GM23338 (cell line): ENCODE data around the gene LIN54. TPM values are rescaled to one million over a fixed set of nuclear protein-coding genes. Genes with fewer than 3 reads are reported as not detected.

Experiments used
- ATAC-seq: fragments of 200-7000 bp; cut with Tn5 transposase; 3 replicates; pipeline ENCODE4 v1.9.1; 2020
- DNase-seq: peaks from one replicate; pipeline ENCODE4 v3.0.0-alpha.2; 2015; ENCODE audit warnings: low spot score
- H2AFZ ChIP-seq: fragments of 200-600 bp; sonication (generic); 2 replicates; pipeline ENCODE4 v1.8.0; 2016; ENCODE audit warnings: antibody characterized with exemption, mild to moderate bottlenecking, moderate library complexity
- H3F3A ChIP-seq: fragments of 200-600 bp; sonication (generic); replicated peaks from 2 replicates; pipeline ENCODE4 v1.8.0; 2017; ENCODE audit warnings: antibody characterized with exemption, mixed run types, low read depth
- H3K27ac ChIP-seq: fragments of 200-600 bp; sonication (generic); 2 replicates; pipeline ENCODE4 v1.6.1; 2016; ENCODE audit warnings: low read depth
- H3K27me3 ChIP-seq: fragments of 200-600 bp; sonication (generic); 2 replicates; pipeline ENCODE4 v1.8.0; 2016; ENCODE audit warnings: mild to moderate bottlenecking, mixed run types, moderate library complexity; ENCODE audit not compliant: insufficient read depth
- H3K36me3 ChIP-seq: fragments of 200-600 bp; sonication (generic); 2 replicates; pipeline ENCODE4 v1.8.0; 2016; ENCODE audit warnings: mild to moderate bottlenecking; ENCODE audit not compliant: insufficient read depth
- H3K4me1 ChIP-seq: fragments of 200-600 bp; sonication (generic); 2 replicates; pipeline ENCODE4 v1.8.0; 2016; ENCODE audit warnings: mild to moderate bottlenecking, moderate library complexity; ENCODE audit not compliant: insufficient read depth
- H3K4me2 ChIP-seq: fragments of 200-600 bp; sonication (generic); 2 replicates; pipeline ENCODE4 v1.7.1; 2017; ENCODE audit warnings: mixed run types
- H3K4me3 ChIP-seq: fragments of 200-600 bp; sonication (generic); 2 replicates; pipeline ENCODE4 v1.6.1; 2016; ENCODE audit warnings: mixed run types
- H3K79me2 ChIP-seq: fragments of 200-600 bp; sonication (generic); replicated peaks from 2 replicates; pipeline ENCODE4 v1.8.0; 2017; ENCODE audit warnings: mild to moderate bottlenecking; ENCODE audit not compliant: insufficient read depth
- H3K9me2 ChIP-seq: fragments of 200-600 bp; sonication (generic); 2 replicates; pipeline ENCODE4 v1.8.0; 2017; ENCODE audit not compliant: insufficient read depth
- H4K20me1 ChIP-seq: fragments of 200-600 bp; sonication (generic); replicated peaks from 2 replicates; pipeline ENCODE4 v1.8.0; 2017; ENCODE audit warnings: mild to moderate bottlenecking; ENCODE audit not compliant: insufficient read depth
- H3K27ac Mint-ChIP-seq: 2 replicates; pipeline ENCODE4 v1.8.0; 2020; ENCODE audit warnings: inconsistent platforms, mild to moderate bottlenecking, moderate library complexity, mixed read lengths
- H3K27me3 Mint-ChIP-seq: 3 replicates; pipeline ENCODE4 v1.8.0; 2022; ENCODE audit warnings: low read depth, mild to moderate bottlenecking, moderate library complexity, mixed read lengths, inconsistent platforms; ENCODE audit not compliant: insufficient read depth, poor library complexity
- H3K36me3 Mint-ChIP-seq: 3 replicates; pipeline ENCODE4 v1.8.0; 2021; ENCODE audit warnings: low read depth, mild to moderate bottlenecking, inconsistent platforms, moderate library complexity, mixed read lengths
- H3K4me1 Mint-ChIP-seq: 3 replicates; pipeline ENCODE4 v1.8.0; 2020; ENCODE audit warnings: mild to moderate bottlenecking, inconsistent platforms, mixed read lengths
- H3K4me3 Mint-ChIP-seq: 3 replicates; pipeline ENCODE4 v1.8.0; 2021; ENCODE audit warnings: moderate library complexity, mild to moderate bottlenecking, inconsistent platforms, mixed read lengths
- H3K9me3 Mint-ChIP-seq: 3 replicates; pipeline ENCODE4 v1.8.0; 2020; ENCODE audit warnings: moderate library complexity, mild to moderate bottlenecking, inconsistent platforms, mixed read lengths
- CREB1 ChIP-seq: fragments of 250-450 bp; sonication (Bioruptor Pico); IDR thresholded peaks from 2 replicates; pipeline ENCODE4 v1.5.0; 2020; ENCODE audit warnings: low read depth, mild to moderate bottlenecking, moderate library complexity
- EZH2 ChIP-seq: fragments of 200-600 bp; sonication (generic); IDR thresholded peaks from one replicate; pipeline ENCODE4 v1.8.0; 2017; ENCODE audit warnings: antibody characterized with exemption, mild to moderate bottlenecking, low read depth; ENCODE audit not compliant: unreplicated experiment
- EZH2phosphoT487 ChIP-seq: fragments of 200-600 bp; sonication (generic); IDR thresholded peaks from one replicate; pipeline ENCODE4 v1.8.1; 2018; ENCODE audit warnings: antibody characterized with exemption; ENCODE audit not compliant: unreplicated experiment
- JUNB ChIP-seq: IDR thresholded peaks from one replicate; pipeline ENCODE4 v1.6.1; 2016; ENCODE audit warnings: antibody characterized with exemption; ENCODE audit not compliant: unreplicated experiment
- NANOG ChIP-seq: IDR thresholded peaks from 2 replicates; pipeline ENCODE4 v1.6.1; 2016; ENCODE audit warnings: antibody characterized with exemption, borderline replicate concordance
- STAT1 ChIP-seq: IDR thresholded peaks from one replicate; pipeline ENCODE4 v1.6.1; 2016; ENCODE audit warnings: antibody characterized with exemption; ENCODE audit not compliant: unreplicated experiment
- ZNF114 ChIP-seq: fragments of 250-450 bp; sonication (Bioruptor Pico); IDR thresholded peaks from 2 replicates; pipeline ENCODE4 v1.5.0; 2020; ENCODE audit warnings: mild to moderate bottlenecking, moderate library complexity
- ZNF331 ChIP-seq: fragments of 250-450 bp; sonication (Bioruptor Pico); IDR thresholded peaks from 2 replicates; pipeline ENCODE4 v1.5.0; 2020; ENCODE audit warnings: low read depth, mild to moderate bottlenecking, moderate library complexity
- ZNF462 ChIP-seq: fragments of 250-450 bp; sonication (Bioruptor Pico); IDR thresholded peaks from 2 replicates; pipeline ENCODE4 v1.5.0; 2020; ENCODE audit warnings: mild to moderate bottlenecking, moderate library complexity
- polyA plus RNA-seq: library from polyadenylated mRNA; unstranded; fragments of >200 nt; fragmentation: Nextera tagmentation; extraction: Ambion mirVana; gene quantifications from 2 replicates; pipeline ENCODE4 v1.2.1, GENCODE V29; 2016
- total RNA-seq: library from RNA; depleted of rRNA; stranded (reverse); fragments of >200 nt; shearing (Covaris generic); gene quantifications from 2 replicates; pipeline ENCODE4 v1.2.3, GENCODE V29; 2014
- TF ChIP-seq, protein P1 (sequence below): IDR thresholded peaks from 2 replicates; pipeline ENCODE4 v1.6.1; 2016; ENCODE audit warnings: antibody characterized with exemption
- TF ChIP-seq, protein P2 (sequence below), 2 experiments: fragments of 200-600 bp in 1 of 2; sonication (generic) in 1 of 2; conservative IDR thresholded peaks; 2 replicates each; pipeline versions ENCODE4 v1.5.1 to v1.6.1; 2016 to 2017; ENCODE audit warnings: antibody characterized with exemption in 2 of 2, low read depth in 2 of 2, mild to moderate bottlenecking in 2 of 2, moderate library complexity in 1 of 2

LIN54 gene
- total and polyA plus RNA-seq, 2 experiments from 2014 or later = 4.0 to 11.2 TPM

DNA sequence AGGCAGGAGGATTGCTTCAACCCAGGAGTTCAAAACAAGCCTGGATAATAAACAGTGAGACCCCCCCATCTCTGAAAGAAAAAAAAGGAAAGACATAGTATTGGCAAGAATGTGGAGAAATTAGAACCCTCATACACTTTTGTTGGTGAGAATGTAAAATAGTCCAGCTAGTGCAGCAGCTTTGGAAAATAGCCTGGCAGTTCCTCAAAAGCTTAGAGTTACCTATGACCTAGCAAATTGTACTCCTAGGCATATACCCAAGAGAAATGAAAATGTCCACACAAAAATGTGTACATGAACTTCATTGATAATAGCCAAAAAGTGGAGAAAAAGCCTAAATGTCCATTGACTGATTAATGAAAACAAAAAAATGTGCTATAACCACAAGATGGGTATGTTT is 88.8 kb downstream of the LIN54 start (continued):
- TF ChIP-seq, protein P1, sequence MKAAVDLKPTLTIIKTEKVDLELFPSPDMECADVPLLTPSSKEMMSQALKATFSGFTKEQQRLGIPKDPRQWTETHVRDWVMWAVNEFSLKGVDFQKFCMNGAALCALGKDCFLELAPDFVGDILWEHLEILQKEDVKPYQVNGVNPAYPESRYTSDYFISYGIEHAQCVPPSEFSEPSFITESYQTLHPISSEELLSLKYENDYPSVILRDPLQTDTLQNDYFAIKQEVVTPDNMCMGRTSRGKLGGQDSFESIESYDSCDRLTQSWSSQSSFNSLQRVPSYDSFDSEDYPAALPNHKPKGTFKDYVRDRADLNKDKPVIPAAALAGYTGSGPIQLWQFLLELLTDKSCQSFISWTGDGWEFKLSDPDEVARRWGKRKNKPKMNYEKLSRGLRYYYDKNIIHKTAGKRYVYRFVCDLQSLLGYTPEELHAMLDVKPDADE = no peak
- TF ChIP-seq STAT1 (no peak), CREB1 (CRISPR knock-in tag) (no peak), EZH2 (no peak), JUNB (no peak), NANOG (no peak)
- TF ChIP-seq, protein P2, sequence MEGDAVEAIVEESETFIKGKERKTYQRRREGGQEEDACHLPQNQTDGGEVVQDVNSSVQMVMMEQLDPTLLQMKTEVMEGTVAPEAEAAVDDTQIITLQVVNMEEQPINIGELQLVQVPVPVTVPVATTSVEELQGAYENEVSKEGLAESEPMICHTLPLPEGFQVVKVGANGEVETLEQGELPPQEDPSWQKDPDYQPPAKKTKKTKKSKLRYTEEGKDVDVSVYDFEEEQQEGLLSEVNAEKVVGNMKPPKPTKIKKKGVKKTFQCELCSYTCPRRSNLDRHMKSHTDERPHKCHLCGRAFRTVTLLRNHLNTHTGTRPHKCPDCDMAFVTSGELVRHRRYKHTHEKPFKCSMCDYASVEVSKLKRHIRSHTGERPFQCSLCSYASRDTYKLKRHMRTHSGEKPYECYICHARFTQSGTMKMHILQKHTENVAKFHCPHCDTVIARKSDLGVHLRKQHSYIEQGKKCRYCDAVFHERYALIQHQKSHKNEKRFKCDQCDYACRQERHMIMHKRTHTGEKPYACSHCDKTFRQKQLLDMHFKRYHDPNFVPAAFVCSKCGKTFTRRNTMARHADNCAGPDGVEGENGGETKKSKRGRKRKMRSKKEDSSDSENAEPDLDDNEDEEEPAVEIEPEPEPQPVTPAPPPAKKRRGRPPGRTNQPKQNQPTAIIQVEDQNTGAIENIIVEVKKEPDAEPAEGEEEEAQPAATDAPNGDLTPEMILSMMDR (conservative IDR thresholded peaks at IDR 0.05; ENCODE audit: low read depth in 2 of 2) = no peak

- no peak overlapping the region for H3K4me3 Mint-ChIP-seq
- H3K9me3 Mint-ChIP-seq = no peaks in the 10 kb centered on the region
- Histone ChIP-seq H3K4me3 (no peak overlapping the region), H3K36me3 (0 out of 2 replicates have a peak, but pooled peaks cover 3% of the 10 kb centered on the region), H2AFZ (no peak overlapping the region), H3K9me2 (no peaks in the 10 kb centered on the region), H4K20me1 (0 out of 2 replicates have a peak, but pooled peaks cover 3% of the 10 kb centered on the region), H3K79me2 (no peaks in the 10 kb centered on the region), H3K27me3 (no peaks in the 10 kb centered on the region), H3F3A (no peaks in the 10 kb centered on the region), H3K4me2 (no peak overlapping the region), H3K27ac (no peak overlapping the region), H3K4me1 (no peaks in the 10 kb centered on the region)
- no peak for ATAC-seq
- no peaks in the 10 kb centered on the region for H3K4me1 Mint-ChIP-seq
- DNase-seq = no peak
- no peak overlapping the region for H3K27ac Mint-ChIP-seq
- peaks cover 3% of the 10 kb centered on the region; the same call in 1 of the 3 replicates for H3K36me3 Mint-ChIP-seq
- peaks cover 6% of the 10 kb centered on the region for H3K27me3 Mint-ChIP-seq
- TF ChIP-seq ZNF331 (CRISPR knock-in tag) (no peak), ZNF114 (CRISPR knock-in tag) (no peak), JUNB (no peak), EZH2 (no peak), ZNF462 (CRISPR knock-in tag) (no peak), EZH2phosphoT487 (no peak), STAT1 (no peak), NANOG (no peak), CREB1 (CRISPR knock-in tag) (no peak)
- TF ChIP-seq, protein P2 (conservative IDR thresholded peaks at IDR 0.05; ENCODE audit: low read depth in 2 of 2) = no peak
- TF ChIP-seq, protein P1 = no peak
Measured at GRCh38 chr4:82919386-82919785, 91.2 kb downstream of the LIN54 start.
